HEK293 (cell line): Measurements from ENCODE around the gene EPHA2.

Source experiments
- CTCF ChIA-PET: fragments of 350-600 bp; formaldehyde crosslinking; extraction: SDS; loops from one replicate; lab custom pipeline; 2021; ENCODE audit warnings: antibody characterized with exemption; lab: Yijun Ruan, JAX
- POLR2A ChIA-PET: fragments of 300-600 bp; formaldehyde crosslinking; extraction: SDS; loops from one replicate; lab custom pipeline; 2020; ENCODE audit warnings: antibody characterized with exemption, inconsistent platforms; lab: Yijun Ruan, JAX
- H3K27ac ChIP-seq: fragments of 200-500 bp; sonication (Bioruptor generic); 2 replicates; pipeline ENCODE4 v1.5.1; 2014; ENCODE audit warnings: low read depth, low read length, control low read depth, inconsistent platforms; ENCODE audit errors: extremely low read depth
- H3K36me3 ChIP-seq, 2 experiments: fragments of 200-500 bp in 1 of 2; sonication (Bioruptor generic) in 1 of 2; 1 replicate in 1 of 2; 2 replicates in 1 of 2; pipeline ENCODE4 v1.5.1; 2014 to 2017; ENCODE audit warnings: inconsistent platforms in 2 of 2, low read length in 2 of 2; ENCODE audit not compliant: control insufficient read depth in 2 of 2, insufficient read depth in 1 of 2
- H3K4me1 ChIP-seq: fragments of 200-500 bp; sonication (Bioruptor generic); 2 replicates; pipeline ENCODE4 v1.5.1; 2014; ENCODE audit warnings: mild to moderate bottlenecking, low read length, inconsistent platforms; ENCODE audit not compliant: control insufficient read depth, insufficient read depth
- H3K4me3 ChIP-seq: 2 replicates; pipeline ENCODE4 v1.5.1; 2011; ENCODE audit warnings: low read depth, mild to moderate bottlenecking, control low read depth, low read length, moderate library complexity
- H3K9me3 ChIP-seq: fragments of 200-500 bp; sonication (Bioruptor generic); 2 replicates; pipeline ENCODE4 v1.5.1; 2014; ENCODE audit warnings: low read depth, low read length, inconsistent platforms; ENCODE audit not compliant: control insufficient read depth, insufficient read depth
- BCL11B ChIP-seq: fragments of 450-650 bp; formaldehyde crosslinking; IDR thresholded peaks from 2 replicates; pipeline ENCODE4 v1.5.1; 2016; ENCODE audit warnings: low read depth, missing biosample characterization, missing genetic modification characterization
- BCL6B ChIP-seq: fragments of 450-650 bp; formaldehyde crosslinking; IDR thresholded peaks from 2 replicates; pipeline ENCODE4 v1.5.1; 2017; ENCODE audit warnings: missing biosample characterization, missing genetic modification characterization
- EGR2 ChIP-seq: fragments of 450-650 bp; formaldehyde crosslinking; IDR thresholded peaks from 2 replicates; pipeline ENCODE4 v1.5.1; 2016; ENCODE audit warnings: low read depth, missing biosample characterization, missing genetic modification characterization
- FEZF1 ChIP-seq: fragments of 450-650 bp; formaldehyde crosslinking; IDR thresholded peaks from 2 replicates; pipeline ENCODE4 v1.5.1; 2016; ENCODE audit warnings: missing biosample characterization, missing genetic modification characterization
- KLF17 ChIP-seq: fragments of 450-650 bp; formaldehyde crosslinking; IDR thresholded peaks from 2 replicates; pipeline ENCODE4 v1.5.1; 2016; ENCODE audit warnings: missing biosample characterization, missing genetic modification characterization
- PATZ1 ChIP-seq: fragments of 450-650 bp; formaldehyde crosslinking; IDR thresholded peaks from 2 replicates; pipeline ENCODE4 v1.5.1; 2016; ENCODE audit warnings: missing biosample characterization, missing genetic modification characterization
- PRDM10 ChIP-seq: fragments of 450-650 bp; formaldehyde crosslinking; IDR thresholded peaks from 2 replicates; pipeline ENCODE4 v1.5.1; 2016; ENCODE audit warnings: missing biosample characterization, missing genetic modification characterization
- SP2 ChIP-seq: fragments of 450-650 bp; formaldehyde crosslinking; IDR thresholded peaks from 2 replicates; pipeline ENCODE4 v1.5.1; 2016; ENCODE audit warnings: missing biosample characterization, missing genetic modification characterization
- YY1 ChIP-seq: fragments of 450-650 bp; formaldehyde crosslinking; IDR thresholded peaks from 2 replicates; pipeline ENCODE4 v1.5.1; 2018; ENCODE audit warnings: missing biosample characterization, missing genetic modification characterization
- ZBTB20 ChIP-seq: fragments of 450-650 bp; formaldehyde crosslinking; IDR thresholded peaks from 2 replicates; pipeline ENCODE4 v1.5.1; 2016; ENCODE audit warnings: missing biosample characterization, missing genetic modification characterization
- ZBTB21 ChIP-seq: fragments of 450-650 bp; formaldehyde crosslinking; IDR thresholded peaks from 2 replicates; pipeline ENCODE4 v1.5.1; 2017; ENCODE audit warnings: missing biosample characterization, missing genetic modification characterization
- ZFP69B ChIP-seq: fragments of 450-650 bp; formaldehyde crosslinking; IDR thresholded peaks from 2 replicates; pipeline ENCODE4 v1.5.1; 2016; ENCODE audit warnings: missing biosample characterization, missing genetic modification characterization
- ZNF221 ChIP-seq: fragments of 450-650 bp; formaldehyde crosslinking; IDR thresholded peaks from 2 replicates; pipeline ENCODE4 v1.5.1; 2017; ENCODE audit warnings: missing biosample characterization, missing genetic modification characterization, borderline replicate concordance
- ZNF398 ChIP-seq: fragments of 450-650 bp; formaldehyde crosslinking; IDR thresholded peaks from 2 replicates; pipeline ENCODE4 v1.5.1; 2017; ENCODE audit warnings: missing biosample characterization, missing genetic modification characterization
- ZNF423 ChIP-seq: fragments of 450-650 bp; formaldehyde crosslinking; IDR thresholded peaks from 2 replicates; pipeline ENCODE4 v1.5.1; 2016; ENCODE audit warnings: missing biosample characterization, missing genetic modification characterization
- ZSCAN18 ChIP-seq: fragments of 450-650 bp; formaldehyde crosslinking; IDR thresholded peaks from 2 replicates; pipeline ENCODE4 v1.5.1; 2016; ENCODE audit warnings: missing biosample characterization, missing genetic modification characterization

Gene EPHA2

GRCh38 chr1:16158993-16159831 lies 3.3 kb upstream of the EPHA2 start (continued):
- peak; percentile 99 for TF ChIP-seq KLF17 (tag by site-specific recombination)
- TF ChIP-seq BCL6B (tag by site-specific recombination): no peak
- peak; percentile 55; the same call in 1 of the 2 replicates for TF ChIP-seq ZNF423 (tag by site-specific recombination)
- TF ChIP-seq PATZ1 (tag by site-specific recombination): peak; percentile 68; the same call in 1 of the 2 replicates
- TF ChIP-seq SP2 (tag by site-specific recombination): peak; percentile 13; the same call in 1 of the 2 replicates
- TF ChIP-seq ZNF398 (tag by site-specific recombination): peak; percentile 34; the same call in 1 of the 2 replicates
- TF ChIP-seq ZFP69B (tag by site-specific recombination): peak; percentile 92
- TF ChIP-seq ZBTB21 (tag by site-specific recombination): peak; percentile 59

DNA sequence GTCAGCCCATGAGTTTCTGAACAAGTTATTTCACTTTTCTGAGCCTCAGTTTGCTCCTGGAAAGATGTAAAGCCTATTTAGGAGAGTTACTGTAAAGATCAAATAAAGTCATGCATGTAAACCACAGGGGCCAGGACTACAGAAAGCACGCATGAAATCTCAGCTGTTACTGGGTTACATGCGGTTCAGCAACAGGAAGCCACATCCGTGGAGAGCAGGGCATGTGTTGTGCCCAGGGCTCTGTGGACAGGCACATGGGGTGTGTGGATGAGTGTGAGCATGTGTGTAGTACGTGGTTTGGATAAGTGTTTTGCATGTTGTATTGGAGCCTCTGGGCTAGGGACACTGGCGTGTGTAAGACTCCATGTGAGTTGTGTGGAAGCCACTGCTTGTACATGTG lies 2.2 kb upstream of the EPHA2 start:
- ChIA-PET CTCF (interaction anchor here (0.6 kb wide), 1 partner anchor 76 kb away, joined by 3 read pairs; no protein-coding TSS in a partner anchor), POLR2A (no interaction called here)
- no peak overlapping the region for H3K27ac ChIP-seq
- H3K4me3 ChIP-seq: no peak overlapping the region
- H3K36me3 ChIP-seq: no peaks in the 10 kb centered on the region
- H3K9me3 ChIP-seq: no peaks in the 10 kb centered on the region
- no peaks in the 10 kb centered on the region; the same call in 1 of the 2 replicates for H3K4me1 ChIP-seq
- TF ChIP-seq ZBTB20 (tag by site-specific recombination) (no peak), YY1 (tag by site-specific recombination) (no peak), PRDM10 (tag by site-specific recombination) (no peak), ZSCAN18 (tag by site-specific recombination) (no peak), BCL11B (tag by site-specific recombination) (no peak), EGR2 (no peak), FEZF1 (no peak), ZNF221 (tag by site-specific recombination) (no peak)
